Activated CD4-positive, alpha-beta T cell treated with anti-CD3 and anti-CD28 coated beads, Interleukin-2, amount 50 U/mL, for 1 hour (primary cell): ENCODE measurements around the gene PHKA2.

ENCODE experiments used
- DNase-seq: peaks from one replicate; pipeline ENCODE4 v3.0.0-alpha.2; 2020

Gene PHKA2

DNA sequence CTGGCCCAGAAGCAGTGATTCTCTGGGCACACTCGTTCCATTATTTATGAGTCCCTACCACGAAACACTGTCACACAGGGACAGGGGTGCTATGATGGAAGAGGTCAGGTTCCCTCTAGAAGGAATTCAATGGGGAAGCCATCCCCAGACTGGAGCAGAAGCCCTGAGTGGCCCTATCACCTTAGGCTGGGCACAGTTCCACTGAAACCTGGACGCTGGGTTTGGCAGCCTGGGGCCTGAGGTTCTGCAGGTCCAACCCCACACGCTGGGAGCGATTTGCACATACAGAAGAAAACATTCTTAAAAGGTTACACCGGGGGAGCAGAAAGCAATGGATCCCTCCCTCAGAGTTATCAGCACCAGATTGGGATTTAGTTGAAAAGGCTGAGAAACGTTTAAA, 63.3 kb downstream of the PHKA2 start:
- no peak for DNase-seq

DNA sequence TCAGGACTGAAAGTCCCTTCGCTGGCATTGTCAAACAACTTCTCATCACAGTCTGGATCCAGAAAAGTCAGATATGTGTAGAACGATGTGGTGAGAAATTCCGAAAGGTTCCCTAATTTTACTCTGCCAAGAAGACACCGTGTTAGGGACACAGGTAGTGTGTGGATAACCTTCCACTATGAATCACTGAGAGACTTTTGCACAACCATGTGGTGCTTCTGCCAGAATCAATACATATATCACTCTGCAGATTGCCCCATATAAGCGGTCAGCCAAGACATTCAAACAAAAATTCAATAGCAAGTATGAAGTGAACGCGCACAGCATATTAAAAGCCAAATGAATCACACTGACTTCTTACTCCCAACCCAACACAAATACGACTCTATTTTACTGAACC, 63.8 kb downstream of the PHKA2 start:
- no peak for DNase-seq

DNA sequence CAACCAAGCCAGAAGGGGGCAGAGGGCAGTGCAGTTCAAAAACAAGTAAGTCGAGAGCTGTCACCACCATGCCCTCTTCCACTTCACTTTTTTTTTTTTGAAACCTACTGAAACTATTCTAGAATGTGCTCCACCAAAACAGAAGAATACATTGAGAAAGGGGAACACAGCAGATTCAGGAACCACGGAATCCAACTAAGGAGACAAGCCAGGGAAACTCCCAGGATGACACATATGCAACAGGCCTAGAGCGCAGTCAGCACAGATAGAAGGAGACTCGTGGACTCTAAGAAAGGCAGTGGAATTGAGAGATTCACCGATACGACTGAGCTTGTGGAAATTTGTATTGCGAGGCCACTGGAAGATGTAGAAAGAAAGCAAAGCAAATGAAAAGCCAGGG, 66.1 kb downstream of the PHKA2 start:
- no peak for DNase-seq

DNA sequence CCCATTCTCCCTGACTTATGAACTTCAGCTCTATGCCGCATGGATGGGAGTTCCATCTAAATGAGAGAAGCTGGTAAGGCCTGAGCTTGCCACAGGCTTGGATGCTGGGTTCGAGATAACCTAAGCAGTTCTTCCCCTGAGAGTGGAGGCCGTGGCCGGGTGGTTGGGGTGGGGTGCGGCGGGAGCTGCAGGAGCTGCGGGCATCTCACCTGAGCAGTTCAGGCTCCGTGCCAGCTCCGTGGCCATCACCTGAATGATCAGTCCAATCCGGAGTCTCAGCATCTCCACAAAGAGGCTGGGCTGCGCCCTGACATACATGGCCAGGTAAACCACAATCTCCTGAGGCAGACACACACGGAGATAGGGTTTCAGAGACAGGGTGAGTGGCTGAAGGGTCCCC, 77.6 kb downstream of the PHKA2 start:
- DNase-seq: no peak

DNA sequence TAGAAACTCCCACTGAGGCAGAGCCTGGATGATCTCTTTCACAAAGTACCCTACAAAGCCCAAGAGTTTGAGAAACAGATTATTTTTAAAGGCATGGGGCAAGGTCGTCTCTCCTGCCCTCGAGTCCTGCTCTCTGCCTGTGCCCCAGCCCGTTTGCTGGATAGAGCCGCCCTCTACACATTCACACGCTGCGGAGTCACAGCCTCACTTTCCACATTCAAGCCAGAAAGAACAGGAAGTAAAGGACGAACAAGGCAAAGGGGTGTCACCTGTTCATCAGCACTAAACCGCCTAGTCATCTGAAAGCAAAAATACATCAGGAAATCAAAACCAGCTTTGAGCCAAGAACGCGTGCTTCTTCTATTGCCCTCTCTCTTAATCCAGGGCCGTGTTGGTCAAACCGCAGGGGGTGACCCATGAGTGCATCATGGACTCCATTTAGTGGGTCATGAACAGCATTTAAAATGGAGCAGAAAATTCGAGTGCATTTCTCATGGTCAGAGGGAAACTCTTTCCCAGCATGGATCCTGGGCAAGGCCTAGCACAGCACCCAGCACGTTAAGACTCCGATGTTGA, 83.4 kb downstream of the PHKA2 start:
- DNase-seq: no peak

DNA sequence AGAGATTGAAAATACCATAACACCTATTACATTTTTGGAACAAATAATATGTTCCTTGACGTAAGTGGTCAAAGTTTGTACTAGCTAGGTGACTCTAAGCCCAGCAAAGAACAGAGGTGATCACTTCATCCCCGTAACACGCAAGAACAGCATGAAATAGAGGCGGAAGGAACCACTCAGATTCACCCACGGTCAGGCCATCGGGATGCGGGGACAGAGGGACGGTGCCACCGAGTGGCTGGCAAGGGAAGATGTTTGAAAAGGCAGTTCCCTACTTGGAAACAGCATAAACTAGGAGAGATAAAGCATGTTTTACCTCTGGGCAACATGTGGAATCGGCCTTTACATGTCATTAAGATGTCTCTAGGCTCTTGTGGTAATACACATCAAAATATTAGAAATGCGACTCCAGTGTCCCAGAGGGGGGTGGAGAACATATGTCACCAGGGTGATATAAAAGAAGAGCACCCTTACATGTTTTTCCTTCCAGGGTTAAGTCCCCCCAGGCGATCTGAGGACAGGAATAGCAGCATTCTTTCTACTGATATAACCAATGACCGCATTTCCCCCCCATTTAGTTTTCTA, 84.0 kb downstream of the PHKA2 start:
- no peak for DNase-seq

DNA sequence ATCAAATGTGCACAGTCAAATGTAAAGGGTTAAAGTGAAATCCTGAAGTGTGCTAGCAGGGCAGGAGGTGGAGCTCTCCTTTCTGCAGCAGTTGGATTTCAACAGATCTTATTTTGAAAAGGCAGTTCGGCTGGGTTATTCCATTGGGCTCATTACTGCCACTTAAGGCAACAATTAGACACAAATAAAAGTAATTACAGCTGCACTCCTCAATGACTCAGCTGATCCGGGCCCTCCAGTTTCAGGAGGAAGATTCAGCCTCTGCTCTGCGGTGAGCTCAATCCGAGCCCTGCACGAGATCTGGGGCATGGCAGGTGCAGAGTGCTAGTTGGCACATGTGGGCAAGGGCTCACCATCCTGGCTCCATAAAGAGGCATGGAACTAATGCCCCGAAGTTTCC, 85.4 kb downstream of the PHKA2 start:
- DNase-seq: no peak

DNA sequence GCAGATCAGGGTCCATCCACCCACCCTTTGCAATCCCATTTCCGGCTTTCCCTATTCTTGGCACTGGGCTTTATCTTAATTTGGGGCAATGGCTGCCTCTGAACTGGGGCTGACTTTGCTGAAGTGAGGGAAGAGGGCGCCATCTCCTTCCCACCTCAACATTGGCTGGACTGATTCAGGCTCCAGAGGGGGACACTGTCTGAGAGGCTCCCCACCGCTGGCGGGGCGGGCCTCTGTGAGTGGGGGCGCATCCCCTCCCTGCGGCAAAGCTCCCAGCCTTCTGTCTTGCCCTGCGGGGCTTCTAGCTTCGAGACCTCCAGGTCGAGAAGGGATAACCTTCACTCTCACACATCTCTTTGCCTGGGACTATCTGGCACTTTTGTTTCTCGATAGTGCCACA, 85.8 kb downstream of the PHKA2 start:
- no peak for DNase-seq

DNA sequence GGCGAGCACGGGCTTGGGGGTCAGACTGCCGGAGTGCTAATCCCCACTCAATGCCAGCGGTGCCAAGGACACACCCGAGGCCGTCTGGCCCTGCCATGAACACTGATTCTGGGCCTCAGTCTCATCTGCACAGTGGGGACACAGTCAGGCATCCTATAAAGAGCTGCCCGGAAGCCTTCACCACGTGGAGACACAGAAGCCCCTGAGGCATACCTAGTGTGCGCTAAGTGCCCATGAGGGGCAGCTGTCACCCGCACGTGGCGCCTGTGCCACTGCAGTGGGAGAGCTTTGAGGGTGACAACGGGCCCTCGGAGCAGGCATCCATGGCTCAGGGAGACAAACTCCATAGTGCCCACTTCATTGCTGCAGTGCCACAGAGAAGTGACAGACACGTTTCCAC, 86.3 kb downstream of the PHKA2 start:
- DNase-seq: no peak

DNA sequence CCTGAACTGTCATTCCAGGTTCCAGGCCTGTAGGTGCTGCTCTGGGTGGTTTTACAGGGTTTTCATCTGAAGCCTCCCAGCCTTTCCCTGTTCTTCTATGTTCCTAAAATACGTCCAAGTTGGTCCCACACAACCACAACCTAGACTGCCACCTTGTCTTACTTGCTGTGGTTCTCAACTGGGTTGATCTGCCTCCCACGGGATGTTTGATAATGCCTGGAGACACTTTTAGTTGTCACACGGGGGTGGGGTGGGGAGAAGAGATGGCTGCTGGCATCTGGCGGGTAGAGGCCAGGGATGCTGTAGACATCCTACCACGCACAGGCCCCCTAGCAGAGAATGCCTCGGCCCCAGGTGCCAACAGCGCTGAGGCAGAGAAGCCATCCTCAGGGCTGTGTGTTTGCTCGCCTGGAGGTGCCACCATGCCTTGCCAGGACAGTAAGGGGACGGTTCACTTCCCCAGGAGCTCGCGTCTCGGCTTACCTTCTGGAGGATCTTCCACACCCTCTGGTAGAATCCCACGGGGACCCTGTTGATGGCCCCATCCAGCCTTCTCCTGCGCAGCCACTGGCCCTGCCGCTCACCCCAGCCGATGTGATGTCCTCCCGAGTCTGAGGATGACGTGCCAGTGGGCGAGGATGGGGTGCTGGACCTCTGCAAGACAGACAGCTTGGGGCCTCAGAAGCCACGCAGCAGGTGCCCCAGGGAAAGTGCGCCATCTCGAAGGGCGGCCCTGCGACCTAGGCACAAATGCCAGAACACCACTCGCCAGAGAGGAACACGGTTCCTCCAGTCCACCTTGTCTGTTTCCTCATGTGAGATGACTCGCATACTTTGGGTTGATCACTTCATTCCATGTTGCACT, 87.0 kb downstream of the PHKA2 start:
- DNase-seq: no peak

DNA sequence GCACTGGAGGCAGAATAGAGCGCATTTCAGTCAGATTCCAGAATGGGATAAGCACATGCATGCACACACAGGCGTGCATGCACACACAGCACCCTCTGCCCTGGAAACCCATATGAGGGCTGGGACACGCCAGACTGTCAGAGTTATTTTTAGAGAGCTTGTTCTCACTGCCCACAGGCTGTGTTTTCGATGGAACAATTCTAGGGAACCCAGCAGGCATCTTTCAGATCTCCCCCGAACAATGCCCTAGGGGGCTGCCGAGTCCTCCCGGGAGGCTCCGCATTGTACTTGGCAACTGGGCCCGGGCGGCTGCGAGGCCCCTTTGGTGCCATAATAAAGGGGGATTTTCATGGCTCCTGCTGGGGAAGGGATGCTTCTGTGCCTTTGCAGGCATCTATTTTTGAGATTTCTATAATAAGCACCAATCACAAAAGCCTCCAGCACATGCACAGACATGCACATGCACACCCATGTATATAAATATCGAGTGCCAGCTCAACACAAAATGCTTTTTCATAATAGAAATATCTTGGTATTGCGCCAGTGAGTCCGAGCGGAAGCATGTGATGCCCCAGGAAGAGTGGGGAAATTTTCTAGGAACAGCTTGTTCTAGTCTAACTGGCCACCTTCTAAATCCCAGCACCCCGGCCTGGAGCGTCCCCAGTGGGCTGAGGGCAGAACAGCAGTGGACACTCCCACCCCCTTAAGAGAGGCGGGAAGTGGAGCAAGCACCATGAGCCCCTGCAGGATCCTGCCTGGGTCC, 88.5 kb downstream of the PHKA2 start:
- DNase-seq: no peak

DNA sequence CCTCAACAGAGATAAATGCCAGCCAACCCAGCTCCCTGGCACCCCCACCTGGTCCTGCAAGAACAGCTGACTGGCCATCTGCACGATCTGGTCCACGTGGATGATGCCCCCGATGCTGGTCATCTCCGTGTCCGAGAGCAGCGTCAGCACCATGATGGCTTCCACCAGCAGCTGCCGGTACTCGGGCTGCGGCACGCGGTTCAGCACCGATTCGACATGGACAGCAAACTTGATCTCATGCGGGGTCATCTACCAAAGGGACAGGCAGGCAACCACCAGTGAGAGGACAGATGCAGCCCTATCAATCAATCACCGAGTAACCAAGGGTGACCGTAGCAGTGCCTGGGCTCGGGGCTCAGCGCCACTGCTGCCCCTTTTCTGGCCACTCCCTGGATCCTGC, 89.8 kb downstream of the PHKA2 start:
- DNase-seq: no peak

DNA sequence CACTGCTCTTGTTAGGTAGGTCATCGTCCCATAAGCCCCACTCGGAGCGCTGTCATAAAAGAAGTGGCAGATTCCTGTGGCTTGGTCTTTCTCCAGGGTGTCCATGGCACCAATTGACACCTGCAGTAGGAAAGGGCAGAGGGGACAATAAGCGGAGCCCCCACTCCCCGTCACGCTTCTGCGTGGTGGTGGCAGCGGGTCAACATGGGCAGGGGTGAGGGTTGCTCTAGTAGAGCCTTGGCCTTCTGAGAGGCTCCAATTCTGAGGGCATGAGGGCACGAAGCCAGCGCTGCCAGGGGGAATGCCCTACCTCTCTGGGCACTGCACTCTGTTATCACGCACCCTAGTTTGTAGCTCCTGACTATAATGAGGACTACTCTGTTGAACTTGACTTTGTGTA, 90.4 kb downstream of the PHKA2 start:
- DNase-seq: no peak

DNA sequence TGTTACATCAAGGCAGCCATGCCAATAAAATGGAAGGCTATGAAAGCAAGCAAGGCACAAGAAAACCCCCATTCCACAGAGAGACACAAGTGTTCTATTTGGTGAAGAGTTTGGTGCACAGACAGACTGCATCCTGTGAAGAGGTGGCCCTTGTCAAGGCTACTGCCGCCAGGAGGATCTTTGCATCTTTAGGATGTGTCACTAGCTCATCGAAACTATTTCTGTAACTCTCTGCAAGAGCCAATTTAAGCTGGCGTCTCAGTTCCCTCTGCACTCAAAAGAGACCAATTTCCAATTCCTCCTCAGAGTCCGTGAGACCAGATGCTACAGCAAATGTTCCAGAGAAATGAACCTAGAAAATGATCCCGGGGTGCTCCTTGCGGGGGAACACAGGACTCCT, 91.0 kb downstream of the PHKA2 start:
- DNase-seq: no peak

DNA sequence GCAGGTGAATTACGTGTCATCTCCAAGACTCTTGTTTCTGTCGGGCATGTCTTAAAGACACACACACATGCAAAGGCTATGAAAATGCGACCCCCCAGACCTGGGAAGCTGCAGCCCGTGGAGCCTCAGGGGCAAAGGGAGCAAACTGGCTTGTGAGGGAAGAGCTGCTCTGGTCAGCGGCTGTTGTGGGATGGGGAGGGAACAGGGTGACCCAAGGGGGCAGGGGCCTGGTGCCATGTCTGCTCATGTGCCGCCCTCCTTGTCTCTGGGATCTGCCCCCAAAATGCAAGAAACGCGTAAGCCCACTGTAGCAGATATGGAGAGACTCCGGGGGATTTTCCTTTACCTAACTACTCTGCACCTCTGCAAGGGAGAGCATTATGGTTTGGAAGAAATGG, 92.4 kb downstream of the PHKA2 start:
- DNase-seq: no peak

DNA sequence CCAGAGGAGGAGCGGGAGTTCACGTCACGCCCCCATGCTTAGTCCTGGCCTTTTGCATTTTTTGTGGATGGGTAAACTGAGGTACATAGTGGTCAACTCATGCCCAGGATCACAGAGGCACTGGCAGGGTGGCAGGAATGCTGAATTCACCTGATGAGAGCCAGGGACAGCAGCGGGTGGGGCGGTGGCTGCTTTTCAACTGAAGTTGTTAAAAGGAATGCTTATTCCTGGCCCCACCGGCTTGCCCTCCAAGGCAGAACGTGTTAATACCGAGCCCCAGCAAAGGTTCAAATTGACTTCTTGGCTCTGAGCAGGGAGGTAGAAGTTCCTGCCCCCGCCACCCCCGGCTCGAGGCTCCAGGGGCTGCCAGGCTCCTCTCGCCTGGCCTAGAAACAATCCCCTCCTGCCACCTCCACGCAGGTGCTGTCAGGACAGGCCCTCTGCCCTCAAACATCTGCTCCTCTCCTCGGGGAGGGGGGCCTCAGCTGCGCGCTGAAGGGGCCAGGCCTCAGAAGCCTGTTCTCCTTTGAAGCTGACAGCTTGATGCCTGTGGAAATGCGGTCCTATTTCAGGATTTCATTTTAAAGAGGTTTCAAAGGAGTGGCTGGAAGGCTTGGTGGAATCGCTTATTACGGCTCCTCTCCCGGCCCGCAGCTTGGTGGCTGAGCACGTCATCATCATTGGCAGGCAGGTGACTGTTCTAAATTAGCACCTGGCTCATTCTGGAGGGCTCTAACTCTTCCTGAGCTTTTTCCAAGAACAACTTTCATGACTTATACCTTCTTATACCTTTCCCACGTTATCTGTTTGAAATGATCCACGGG, 93.0 kb downstream of the PHKA2 start:
- no peak for DNase-seq

DNA sequence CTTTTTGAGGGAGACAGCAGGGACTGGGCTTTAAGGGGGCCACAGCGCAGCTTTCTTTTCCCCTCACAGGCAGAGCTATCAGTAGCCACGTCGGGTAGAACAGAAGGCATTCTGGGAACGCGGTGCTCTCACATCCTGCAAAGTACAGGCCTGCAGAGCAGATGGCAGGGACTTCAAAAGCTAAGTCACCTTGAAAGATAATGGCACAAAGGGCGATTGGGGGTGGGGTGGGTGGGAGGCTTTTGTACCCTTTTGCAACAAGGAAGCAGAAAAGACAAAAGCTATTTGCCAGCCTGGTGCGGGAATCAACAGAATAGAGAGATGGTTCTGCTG, 93.9 kb downstream of the PHKA2 start:
- no peak for DNase-seq

DNA sequence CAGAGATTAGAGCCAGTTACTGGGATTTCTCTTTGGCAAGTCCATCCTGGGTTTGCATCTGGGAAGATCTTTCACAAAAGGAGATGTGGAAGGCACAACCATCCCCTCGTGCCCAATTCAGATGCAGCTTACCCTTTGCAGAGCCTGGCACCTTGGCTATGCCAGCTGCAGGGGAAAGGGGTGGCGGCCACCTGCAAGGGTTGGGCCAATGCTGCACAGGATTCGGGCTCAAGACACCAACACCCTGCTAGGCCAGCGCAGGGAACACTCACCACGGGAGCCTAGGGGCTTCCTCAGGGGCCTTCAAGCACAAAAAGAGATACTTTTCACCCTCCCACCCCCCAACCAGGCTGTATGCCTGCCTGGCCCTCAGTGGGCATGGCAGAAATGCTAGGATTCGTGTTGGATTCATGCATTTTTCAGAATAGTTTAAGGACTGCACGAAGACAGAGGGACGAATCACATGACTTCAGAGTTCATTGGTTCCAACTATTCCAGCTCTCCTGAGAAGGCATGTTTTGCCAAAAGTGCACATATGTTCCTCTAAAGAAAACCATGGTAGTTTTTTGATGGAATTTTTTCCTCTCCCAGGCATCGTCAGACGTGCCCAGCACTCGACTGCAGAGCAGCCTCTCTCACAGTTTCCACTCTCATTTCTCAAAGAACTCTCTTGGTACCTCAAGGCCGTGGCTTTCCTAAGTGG, 94.4 kb downstream of the PHKA2 start:
- no peak for DNase-seq

DNA sequence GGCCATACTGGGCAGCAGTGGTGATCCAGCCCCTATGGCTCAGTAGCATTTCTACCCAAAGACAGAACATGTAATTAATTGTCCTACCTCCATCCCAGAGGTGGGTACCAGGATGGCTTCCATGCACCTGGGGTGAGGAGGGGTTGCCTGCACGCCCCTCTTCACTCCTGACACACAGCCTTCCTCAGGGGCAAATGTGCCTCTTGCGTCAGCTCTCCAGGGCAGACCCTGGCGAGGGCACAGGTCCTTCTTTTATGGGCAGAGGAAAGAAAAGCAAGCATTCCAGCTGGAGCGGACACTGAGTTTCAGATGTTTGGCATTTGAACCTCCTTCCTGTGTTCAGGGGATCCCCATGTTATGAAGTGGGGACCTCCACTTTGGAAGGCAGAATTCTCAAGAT, 95.6 kb downstream of the PHKA2 start:
- no peak for DNase-seq

DNA sequence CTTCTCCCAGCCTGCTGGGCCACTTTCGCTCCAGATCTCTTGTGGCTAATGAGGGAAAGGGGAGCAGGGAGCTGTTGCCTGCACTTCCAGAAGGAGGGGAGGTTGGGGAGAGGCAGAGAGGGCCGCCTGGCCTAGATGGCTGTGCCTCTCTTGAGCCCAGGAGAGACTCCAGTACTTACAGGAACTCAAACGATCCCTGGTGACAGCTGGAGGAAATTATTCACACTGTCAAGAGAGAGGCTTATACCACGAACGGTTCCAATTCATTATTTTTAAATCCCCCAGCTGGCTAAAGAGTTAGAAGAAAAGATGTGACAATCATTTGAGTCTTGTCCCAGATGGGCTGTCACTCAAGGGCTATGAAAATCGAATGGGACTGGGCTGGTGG, 96.1 kb downstream of the PHKA2 start:
- no peak for DNase-seq

DNA sequence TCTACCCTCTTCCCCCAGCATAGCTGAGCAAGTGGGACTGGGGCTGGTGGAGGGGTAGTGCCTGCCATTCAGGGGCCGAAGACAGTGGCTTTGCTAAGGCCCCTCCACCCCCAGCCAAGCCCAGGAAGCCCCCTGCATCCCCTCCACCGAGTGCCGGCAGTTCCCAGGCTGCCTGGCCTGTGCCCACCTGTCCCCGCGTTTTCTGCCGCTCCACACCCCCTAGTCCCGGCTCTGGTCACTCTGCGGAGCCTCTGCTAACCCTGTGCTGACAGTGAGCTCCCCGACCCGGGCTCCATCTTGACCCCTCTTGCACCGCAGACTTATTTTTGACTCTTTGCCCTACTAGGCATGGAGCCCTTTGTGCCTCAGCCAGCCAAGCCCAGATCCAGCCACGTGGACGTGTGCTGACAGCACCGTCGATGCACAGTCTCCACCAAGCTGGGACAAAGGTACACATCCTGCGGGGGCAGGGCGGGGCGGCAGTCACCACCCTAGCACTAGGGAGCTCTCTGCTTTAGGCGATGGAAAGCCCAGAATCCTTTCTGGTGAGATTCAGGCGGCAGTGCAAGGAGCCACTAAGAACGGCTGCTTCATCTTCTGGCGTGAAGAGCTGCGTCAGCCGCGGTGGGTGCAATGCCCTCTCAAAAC, 96.6 kb downstream of the PHKA2 start:
- DNase-seq: no peak
